Neuronal stem cell (in vitro differentiated cells): ENCODE results near the gene TNFSF13B.
"Not testable (repeated sequence)": the region's sequence is repeated elsewhere in the genome, so short reads cannot be mapped to it uniquely, and the experiment has no call there.

Experiments
- DNase-seq: peaks from one replicate; pipeline ENCODE4 v3.0.0-alpha.2; 2013; ENCODE audit warnings: low spot score
- H2AFZ ChIP-seq: one replicate; pipeline ENCODE4 v1.6.1; 2013; ENCODE audit warnings: mild to moderate bottlenecking, low read length, inconsistent platforms
- H2AK5ac ChIP-seq: 2 replicates; pipeline ENCODE4 v1.6.1; 2013; ENCODE audit warnings: low read depth, mild to moderate bottlenecking, inconsistent platforms, low read length, moderate library complexity, mixed read lengths
- H2BK120ac ChIP-seq: 2 replicates; pipeline ENCODE4 v1.6.1; 2013; ENCODE audit warnings: low read depth, mild to moderate bottlenecking, inconsistent platforms, low read length, moderate library complexity, mixed read lengths
- H2BK12ac ChIP-seq: one replicate; pipeline ENCODE4 v1.6.1; 2013; ENCODE audit warnings: low read length, inconsistent platforms
- H2BK15ac ChIP-seq: 2 replicates; pipeline ENCODE4 v1.6.1; 2013; ENCODE audit warnings: mild to moderate bottlenecking, low read length, inconsistent platforms, mixed read lengths
- H2BK5ac ChIP-seq: one replicate; pipeline ENCODE4 v1.6.1; 2013; ENCODE audit warnings: inconsistent platforms, mild to moderate bottlenecking, low read length, moderate library complexity
- H3K14ac ChIP-seq: one replicate; pipeline ENCODE4 v1.6.1; 2013; ENCODE audit warnings: low read length, inconsistent platforms
- H3K18ac ChIP-seq: 2 replicates; pipeline ENCODE4 v1.6.1; 2013; ENCODE audit warnings: low read length, inconsistent platforms
- H3K23ac ChIP-seq: 2 replicates; pipeline ENCODE4 v1.6.1; 2013; ENCODE audit warnings: low read depth, mild to moderate bottlenecking, mixed read lengths, low read length, inconsistent platforms; ENCODE audit not compliant: poor library complexity
- H3K27ac ChIP-seq: replicated peaks from 3 replicates; pipeline ENCODE4 v1.5.1; 2013; ENCODE audit warnings: low read length, inconsistent platforms
- H3K27me3 ChIP-seq, 3 experiments: 2 replicates each; pipeline ENCODE4 v1.6.1; 2013; ENCODE audit warnings: low read length in 3 of 3, mild to moderate bottlenecking in 2 of 3, inconsistent platforms in 1 of 3, low read depth in 1 of 3, mixed read lengths in 1 of 3, moderate library complexity in 1 of 3; ENCODE audit not compliant: control insufficient read depth in 3 of 3, insufficient read depth in 3 of 3
- H3K36me3 ChIP-seq, 2 donors: replicated peaks in 1 of 2; 2 replicates each; pipeline ENCODE4 v1.6.1; 2013; ENCODE audit warnings: low read length in 2 of 2; ENCODE audit not compliant: control insufficient read depth in 2 of 2, insufficient read depth in 2 of 2
- H3K4ac ChIP-seq: 2 replicates; pipeline ENCODE4 v1.6.1; 2013; ENCODE audit warnings: inconsistent platforms, mild to moderate bottlenecking, low read length, moderate library complexity
- H3K4me1 ChIP-seq, 2 donors: 1 replicate in 1 of 2; 2 replicates in 1 of 2; pipeline ENCODE4 v1.6.1; 2013; ENCODE audit warnings: low read length in 2 of 2, low read depth in 1 of 2; ENCODE audit not compliant: control insufficient read depth in 2 of 2, insufficient read depth in 1 of 2
- H3K4me2 ChIP-seq: one replicate; pipeline ENCODE4 v1.6.1; 2013; ENCODE audit warnings: mild to moderate bottlenecking, low read length, inconsistent platforms; ENCODE audit not compliant: insufficient read depth, poor library complexity, severe bottlenecking
- H3K4me3 ChIP-seq, 2 donors: 2 replicates each; pipeline ENCODE4 v1.5.1; 2013; ENCODE audit warnings: low read length in 2 of 2, mild to moderate bottlenecking in 2 of 2, inconsistent platforms in 1 of 2, moderate library complexity in 1 of 2
- H3K79me1 ChIP-seq: one replicate; pipeline ENCODE4 v1.6.1; 2013; ENCODE audit warnings: low read depth, mild to moderate bottlenecking, inconsistent platforms, low read length, moderate library complexity
- H3K9ac ChIP-seq: one replicate; pipeline ENCODE4 v1.6.1; 2013; ENCODE audit warnings: mild to moderate bottlenecking, low read depth, low read length, inconsistent platforms; ENCODE audit not compliant: poor library complexity
- H3K9me3 ChIP-seq, 2 donors: replicated peaks in 1 of 2; 2 replicates each; pipeline versions ENCODE3 to v1.6.1; 2013; ENCODE audit warnings: low read length in 2 of 2, mild to moderate bottlenecking in 2 of 2, inconsistent platforms in 1 of 2, low read depth in 1 of 2, mixed read lengths in 1 of 2, moderate library complexity in 1 of 2; ENCODE audit not compliant: control insufficient read depth in 2 of 2, insufficient read depth in 1 of 2
- H4K8ac ChIP-seq: one replicate; pipeline ENCODE4 v1.6.1; 2013; ENCODE audit warnings: low read depth, mild to moderate bottlenecking, inconsistent platforms, low read length, moderate library complexity
- H4K91ac ChIP-seq: one replicate; pipeline ENCODE4 v1.6.1; 2013; ENCODE audit warnings: low read length, low read depth, mild to moderate bottlenecking, inconsistent platforms; ENCODE audit not compliant: poor library complexity
- WGBS, 2 donors: extraction: QIAGEN DNeasy Blood & Tissue Kit; methylation state at CpG; one replicate each; pipeline ENCODE4 v1.1.7; 2013; ENCODE audit warnings: missing lambda C conversion rate in 2 of 2, mixed read lengths in 1 of 2; ENCODE audit not compliant: insufficient read length in 2 of 2, insufficient replicate concordance in 1 of 2; ENCODE audit errors: extremely low coverage in 2 of 2; 5-methylcytosine and 5-hydroxymethylcytosine counted together

Gene TNFSF13B

DNA sequence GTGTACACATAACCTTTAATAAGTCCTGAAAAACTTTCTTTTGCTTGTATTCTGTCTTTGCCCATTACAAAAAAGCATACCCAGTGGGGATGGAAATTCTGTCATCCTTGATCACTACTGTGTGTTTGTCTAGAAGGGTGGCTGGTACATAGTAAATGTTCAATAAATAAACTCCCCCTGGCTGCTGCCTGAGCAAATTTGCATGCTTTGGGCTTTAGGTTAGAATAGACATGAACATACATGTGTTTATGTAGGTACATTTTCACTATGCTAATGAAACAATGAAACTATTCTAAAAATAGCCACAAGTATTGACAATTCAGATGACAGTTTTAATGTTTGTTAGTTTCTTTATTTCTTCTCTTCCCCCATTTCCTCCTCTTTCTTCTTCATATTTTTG, 36.1 kb downstream of the TNFSF13B start:
- H3K9ac ChIP-seq, result no peak overlapping the region
- H3K4me2 ChIP-seq, result no peak overlapping the region
- no peaks in the 10 kb centered on the region for H3K27me3 ChIP-seq
- no peaks in the 10 kb centered on the region for H3K4me1 ChIP-seq
- H3K18ac ChIP-seq, result no peak overlapping the region
- no peak overlapping the region for H2BK5ac ChIP-seq
- H3K27ac ChIP-seq, result no peak overlapping the region
- H3K79me1 ChIP-seq, result no peaks in the 10 kb centered on the region
- no peaks in the 10 kb centered on the region for H3K36me3 ChIP-seq
- H2AK5ac ChIP-seq, result no peak overlapping the region
- H3K23ac ChIP-seq, result no peak overlapping the region
- no peak overlapping the region for H3K4ac ChIP-seq
- no peak overlapping the region for H4K91ac ChIP-seq
- peaks cover 0 to 3% of the 10 kb centered on the region in 2 donors for H3K9me3 ChIP-seq
- H3K4me3 ChIP-seq, result no peak overlapping the region
- no peak for DNase-seq
- no peak overlapping the region for H3K14ac ChIP-seq
- no peak overlapping the region for H2BK15ac ChIP-seq
- no peak overlapping the region for H2BK120ac ChIP-seq
- no peak overlapping the region for H2AFZ ChIP-seq
- no peak overlapping the region for H4K8ac ChIP-seq
- no peak overlapping the region for H2BK12ac ChIP-seq

DNA sequence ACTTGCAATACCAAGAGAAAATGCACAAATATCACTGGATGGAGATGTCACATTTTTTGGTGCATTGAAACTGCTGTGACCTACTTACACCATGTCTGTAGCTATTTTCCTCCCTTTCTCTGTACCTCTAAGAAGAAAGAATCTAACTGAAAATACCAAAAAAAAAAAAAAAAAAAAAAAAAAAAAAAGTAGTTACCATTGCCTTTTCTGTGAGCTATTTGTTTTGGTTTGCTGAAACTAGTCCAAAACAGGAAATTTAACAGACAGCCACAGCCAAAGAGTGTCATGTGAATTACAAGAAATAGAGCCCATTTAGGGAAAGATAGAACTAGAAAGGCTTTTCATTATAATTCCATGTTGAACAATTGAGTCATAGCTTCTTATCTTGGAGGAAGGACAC, 37.3 kb downstream of the TNFSF13B start:
- H3K36me3 ChIP-seq, result no peaks in the 10 kb centered on the region
- H3K79me1 ChIP-seq, result no peaks in the 10 kb centered on the region
- no peak overlapping the region for H3K27ac ChIP-seq
- H3K27me3 ChIP-seq, result no peaks in the 10 kb centered on the region
- H4K91ac ChIP-seq, result no peak overlapping the region
- no peak overlapping the region for H3K9ac ChIP-seq
- no peak for DNase-seq
- no peak overlapping the region for H3K14ac ChIP-seq
- no peak overlapping the region for H3K23ac ChIP-seq
- no peak overlapping the region for H3K4me2 ChIP-seq
- no peak overlapping the region for H2BK5ac ChIP-seq
- no peak overlapping the region for H2BK12ac ChIP-seq
- H3K9me3 ChIP-seq, result peaks cover 0 to 3% of the 10 kb centered on the region in 2 donors
- H3K4me1 ChIP-seq, result no peaks in the 10 kb centered on the region
- H2BK15ac ChIP-seq, result no peak overlapping the region
- no peak overlapping the region for H3K4me3 ChIP-seq
- H2AFZ ChIP-seq, result peak overlapping the region; percentile 19
- H2BK120ac ChIP-seq, result no peak overlapping the region
- no peak overlapping the region for H4K8ac ChIP-seq
- H3K18ac ChIP-seq, result no peak overlapping the region
- no peak overlapping the region for H3K4ac ChIP-seq
- H2AK5ac ChIP-seq, result no peak overlapping the region

- not testable (repeated sequence) for H2BK15ac ChIP-seq, H3K27ac ChIP-seq, H3K9me3 ChIP-seq, H2BK5ac ChIP-seq, H3K4ac ChIP-seq, H3K27me3 ChIP-seq, H3K18ac ChIP-seq, H3K4me1 ChIP-seq, H3K23ac ChIP-seq, H3K4me2 ChIP-seq, H2AFZ ChIP-seq, H4K8ac ChIP-seq, H2AK5ac ChIP-seq, H3K4me3 ChIP-seq, H2BK120ac ChIP-seq, H3K9ac ChIP-seq, H2BK12ac ChIP-seq, H4K91ac ChIP-seq, DNase-seq, H3K79me1 ChIP-seq, H3K14ac ChIP-seq, H3K36me3 ChIP-seq
- WGBS, 2 donors, result no CpG with 5 or more reads among the region's 4 CpGs
Observed at GRCh38 chr13:108311596-108311995, 42.1 kb downstream of the TNFSF13B start.

DNA sequence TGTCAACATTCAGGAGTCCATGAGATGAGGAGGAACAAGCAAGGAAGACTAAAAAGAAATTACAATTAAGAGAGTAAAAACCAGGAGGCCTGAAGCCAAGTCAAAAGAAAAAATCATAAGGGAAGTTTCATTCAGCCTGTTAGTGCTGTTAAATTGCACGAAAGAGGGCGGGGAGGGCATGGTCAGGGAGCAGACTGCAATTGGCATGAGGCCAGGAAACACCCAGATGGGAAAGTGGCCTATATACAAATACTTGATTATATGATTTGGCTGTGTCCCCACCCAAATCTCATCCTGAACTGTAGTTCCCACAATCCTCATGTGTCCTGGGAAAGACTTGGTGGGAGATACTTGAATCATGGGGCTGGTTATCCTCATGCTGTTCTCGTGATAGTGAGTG, 43.9 kb downstream of the TNFSF13B start:
- Histone ChIP-seq H2BK15ac (no peak overlapping the region), H3K4me2 (no peak overlapping the region), H3K27ac (no peak overlapping the region), H2AFZ (no peak overlapping the region), H3K27me3 (no peaks in the 10 kb centered on the region), H4K8ac (no peak overlapping the region), H3K18ac (no peak overlapping the region), H3K4ac (no peak overlapping the region), H2BK5ac (no peak overlapping the region), H3K4me1 (peaks cover 0 to 2% of the 10 kb centered on the region in 2 donors), H3K23ac (no peak overlapping the region), H3K9me3 (peaks cover 0 to 3% of the 10 kb centered on the region in 2 donors), H3K79me1 (no peaks in the 10 kb centered on the region), H4K91ac (no peak overlapping the region), H3K9ac (no peak overlapping the region), H2BK12ac (no peak overlapping the region), H3K14ac (no peak overlapping the region), H3K4me3 (no peak overlapping the region), H2BK120ac (no peak overlapping the region), H3K36me3 (no peaks in the 10 kb centered on the region), H2AK5ac (no peak overlapping the region)
- no CpG with 5 or more reads among the region's 3 CpGs for WGBS, 2 donors
- DNase-seq, result no peak
